KMS-11 (cell line): ENCODE measurements around the gene YDJC.
"Not testable (repeated sequence)": the region's sequence is repeated elsewhere in the genome, so short reads cannot be mapped to it uniquely, and the experiment has no call there.

Source experiments
- H2AFZ ChIP-seq: fragments of 200-600 bp; sonication (generic); 2 replicates; pipeline ENCODE4 v1.6.1; 2016; ENCODE audit warnings: antibody characterized with exemption, mixed run types, low read depth
- H3K27ac ChIP-seq: fragments of 200-600 bp; sonication (generic); 2 replicates; pipeline ENCODE4 v1.6.1; 2016; ENCODE audit warnings: mild to moderate bottlenecking, mixed run types
- H3K27me3 ChIP-seq: fragments of 200-600 bp; sonication (generic); 2 replicates; pipeline ENCODE4 v1.6.1; 2017; ENCODE audit warnings: mild to moderate bottlenecking, low read depth, mixed run types, moderate library complexity; ENCODE audit not compliant: insufficient read depth
- H3K36me3 ChIP-seq: fragments of 200-600 bp; sonication (generic); 2 replicates; pipeline ENCODE4 v1.6.1; 2017; ENCODE audit warnings: mild to moderate bottlenecking, mixed run types; ENCODE audit not compliant: insufficient read depth
- H3K4me1 ChIP-seq: fragments of 200-600 bp; sonication (generic); 2 replicates; pipeline ENCODE4 v1.6.1; 2016; ENCODE audit warnings: mild to moderate bottlenecking, low read depth, mixed run types; ENCODE audit not compliant: poor library complexity, severe bottlenecking
- H3K4me2 ChIP-seq: fragments of 200-600 bp; sonication (generic); 2 replicates; pipeline ENCODE4 v1.7.0; 2016; ENCODE audit warnings: mild to moderate bottlenecking, mixed run types
- H3K4me3 ChIP-seq: fragments of 200-600 bp; sonication (generic); IDR thresholded peaks from 2 replicates; pipeline ENCODE4 v1.6.1; 2017; ENCODE audit warnings: low read depth, low read length, mixed read lengths; ENCODE audit not compliant: insufficient read depth
- H3K79me2 ChIP-seq: fragments of 200-600 bp; sonication (generic); 2 replicates; pipeline ENCODE4 v1.6.1; 2016; ENCODE audit warnings: low read depth, mixed run types; ENCODE audit not compliant: insufficient read depth
- H3K9ac ChIP-seq: fragments of 200-600 bp; sonication (generic); 2 replicates; pipeline ENCODE4 v1.6.1; 2016; ENCODE audit warnings: mild to moderate bottlenecking, mixed run types
- H4K20me1 ChIP-seq: fragments of 200-600 bp; sonication (generic); 2 replicates; pipeline ENCODE4 v1.6.1; 2016; ENCODE audit warnings: mild to moderate bottlenecking, mixed run types; ENCODE audit not compliant: insufficient read depth
- CTCF ChIP-seq: fragments of 200-600 bp; sonication (generic); conservative IDR thresholded peaks from 2 replicates; pipeline ENCODE4 v1.6.1; 2017; ENCODE audit warnings: low read depth, mild to moderate bottlenecking, antibody characterized with exemption, low read length, moderate library complexity, mixed read lengths

Gene YDJC

GRCh38 chr22:21599053-21599893 is 30.5 kb downstream of the YDJC start:
- Histone ChIP-seq H2AFZ (no peak overlapping the region), H3K4me2 (no peak overlapping the region), H3K9ac (no peak overlapping the region), H3K4me3 (no peak overlapping the region), H3K27me3 (no peaks in the 10 kb centered on the region), H3K79me2 (peaks cover 91% of the 10 kb centered on the region), H3K27ac (no peak overlapping the region), H3K36me3 (peaks cover 16% of the 10 kb centered on the region; the same call in 1 of the 2 replicates), H4K20me1 (peaks cover 6% of the 10 kb centered on the region; the same call in 1 of the 2 replicates), H3K4me1 (no peaks in the 10 kb centered on the region)
- TF ChIP-seq CTCF, result no peak

GRCh38 chr22:21598302-21598701 is 31.5 kb downstream of the YDJC start:
- Histone ChIP-seq H3K9ac (no peak overlapping the region), H3K4me1 (no peaks in the 10 kb centered on the region), H4K20me1 (peaks cover 6% of the 10 kb centered on the region; the same call in 1 of the 2 replicates), H3K4me2 (no peak overlapping the region), H3K27ac (no peak overlapping the region), H2AFZ (no peak overlapping the region), H3K36me3 (peaks cover 20% of the 10 kb centered on the region; the same call in 1 of the 2 replicates), H3K27me3 (no peaks in the 10 kb centered on the region), H3K4me3 (no peak overlapping the region), H3K79me2 (peaks cover 96% of the 10 kb centered on the region)
- TF ChIP-seq CTCF, result no peak

- peaks cover 20% of the 10 kb centered on the region; the same call in 1 of the 2 replicates for H3K36me3 ChIP-seq
These were observed 33.3 kb downstream of the YDJC start for GRCh38 chr22:21596356-21597135.

GRCh38 chr22:21594865-21595452 is 34.9 kb downstream of the YDJC start:
- peaks cover 24% of the 10 kb centered on the region; the same call in 1 of the 2 replicates for H4K20me1 ChIP-seq
- H3K27me3 ChIP-seq, result no peaks in the 10 kb centered on the region
- no peak overlapping the region for H3K27ac ChIP-seq
- no peak overlapping the region for H3K4me2 ChIP-seq
- no peak overlapping the region for H3K9ac ChIP-seq
- no peak overlapping the region for H3K4me3 ChIP-seq
- TF ChIP-seq CTCF, result no peak
- H3K79me2 ChIP-seq, result peaks cover 95% of the 10 kb centered on the region
- peaks cover 8% of the 10 kb centered on the region for H3K4me1 ChIP-seq
- H2AFZ ChIP-seq, result no peak overlapping the region
- H3K36me3 ChIP-seq, result peaks cover 20% of the 10 kb centered on the region; the same call in 1 of the 2 replicates

More at GRCh38 chr22:21596356-21597135, 33.3 kb downstream of the YDJC start:
- not testable (repeated sequence) for H3K4me3 ChIP-seq, H2AFZ ChIP-seq, H3K27ac ChIP-seq, H3K9ac ChIP-seq, H4K20me1 ChIP-seq, H3K4me2 ChIP-seq, H3K27me3 ChIP-seq, H3K4me1 ChIP-seq
- H3K79me2 ChIP-seq, result peaks cover 95% of the 10 kb centered on the region
